Mesendoderm (in vitro differentiated cells): Measurements from ENCODE around the gene TRAIP.
"Not testable (repeated sequence)": the region's sequence is repeated elsewhere in the genome, so short reads cannot be mapped to it uniquely, and the experiment has no call there.

Experiments used
- DNase-seq: peaks from one replicate; pipeline ENCODE4 v3.0.0; 2013
- H2AK5ac ChIP-seq: 2 replicates; pipeline ENCODE4 v1.6.1; 2013; ENCODE audit warnings: low read length, inconsistent platforms
- H2BK120ac ChIP-seq: 2 replicates; pipeline ENCODE4 v1.6.1; 2013; ENCODE audit warnings: low read depth, mild to moderate bottlenecking, low read length, moderate library complexity, mixed read lengths
- H2BK15ac ChIP-seq: replicated peaks from 2 replicates; pipeline ENCODE4 v1.6.1; 2013; ENCODE audit warnings: low read depth, mild to moderate bottlenecking, moderate library complexity
- H2BK5ac ChIP-seq: 2 replicates; pipeline ENCODE4 v1.6.1; 2013; ENCODE audit warnings: low read length, inconsistent platforms
- H3K18ac ChIP-seq: 2 replicates; pipeline ENCODE4 v1.6.1; 2013; ENCODE audit warnings: mild to moderate bottlenecking, low read length, mixed read lengths
- H3K23ac ChIP-seq: one replicate; pipeline ENCODE4 v1.6.1; 2013; ENCODE audit warnings: low read length
- H3K27ac ChIP-seq: 2 replicates; pipeline ENCODE4 v1.5.1; 2013; ENCODE audit warnings: low read depth, mild to moderate bottlenecking, inconsistent platforms, low read length, moderate library complexity
- H3K27me3 ChIP-seq: 2 replicates; pipeline ENCODE4 v1.6.1; 2013; ENCODE audit warnings: low read length, control low read depth, mild to moderate bottlenecking, inconsistent platforms; ENCODE audit not compliant: insufficient read depth, poor library complexity
- H3K36me3 ChIP-seq: 2 replicates; pipeline ENCODE4 v1.6.1; 2013; ENCODE audit warnings: low read length, inconsistent platforms; ENCODE audit not compliant: control insufficient read depth, insufficient read depth
- H3K4ac ChIP-seq: one replicate; pipeline ENCODE4 v1.6.1; 2013; ENCODE audit warnings: low read depth, mild to moderate bottlenecking, low read length, moderate library complexity
- H3K4me1 ChIP-seq: 2 replicates; pipeline ENCODE4 v1.6.1; 2013; ENCODE audit warnings: low read depth, low read length, inconsistent platforms; ENCODE audit not compliant: control insufficient read depth
- H3K4me2 ChIP-seq: 2 replicates; pipeline ENCODE4 v1.6.1; 2013; ENCODE audit warnings: low read length
- H3K4me3 ChIP-seq: 2 replicates; pipeline ENCODE4 v1.5.1; 2013; ENCODE audit warnings: mild to moderate bottlenecking, low read length
- H3K56ac ChIP-seq: one replicate; pipeline ENCODE4 v1.6.1; 2013; ENCODE audit warnings: low read length
- H3K79me1 ChIP-seq: 2 replicates; pipeline ENCODE4 v1.6.1; 2013; ENCODE audit warnings: low read length, inconsistent platforms
- H3K79me2 ChIP-seq: 2 replicates; pipeline ENCODE4 v1.6.1; 2013; ENCODE audit warnings: mild to moderate bottlenecking, low read length; ENCODE audit not compliant: control insufficient read depth, insufficient read depth
- H3K9ac ChIP-seq: 2 replicates; pipeline ENCODE4 v1.6.1; 2013; ENCODE audit warnings: low read length, inconsistent platforms
- H4K5ac ChIP-seq: one replicate; pipeline ENCODE4 v1.6.1; 2013; ENCODE audit warnings: low read length
- H4K8ac ChIP-seq: one replicate; pipeline ENCODE4 v1.6.1; 2013; ENCODE audit warnings: low read depth, mild to moderate bottlenecking, control low read depth, low read length, moderate library complexity
- WGBS: extraction: QIAGEN DNeasy Blood & Tissue Kit; methylation state at CpG from one replicate; pipeline ENCODE4 v1.1.7; 2013; ENCODE audit warnings: low lambda C conversion rate, missing lambda C conversion rate; ENCODE audit not compliant: insufficient coverage; ENCODE audit errors: extremely low coverage; 5-methylcytosine and 5-hydroxymethylcytosine counted together

The TRAIP gene

GRCh38 chr3:49786357-49787181 is 69.8 kb downstream of the TRAIP start, which contains the start of gene IP6K1:
Gene IP6K1 (minus strand): TSS chr3:49786542. CDS start chr3:49748040, 38,502 bp downstream.
- Histone ChIP-seq H2BK5ac (no peak within 1 kb of the TSS), H3K27me3 (no peaks in the 10 kb centered on the region), H3K27ac (peak within 1 kb of the TSS; percentile 53), H3K23ac (no peak within 1 kb of the TSS), H3K4me1 (no peaks in the 10 kb centered on the region), H4K8ac (peak within 1 kb of the TSS; percentile 31), H2BK15ac (no peak within 1 kb of the TSS), H3K18ac (peak within 1 kb of the TSS; percentile 77), H3K9ac (peak within 1 kb of the TSS; percentile 90), H2AK5ac (no peak within 1 kb of the TSS), H2BK120ac (no peak within 1 kb of the TSS), H3K4me3 (peak within 1 kb of the TSS; percentile 86), H4K5ac (peak within 1 kb of the TSS; percentile 7), H3K4me2 (peak within 1 kb of the TSS; percentile 89), H3K4ac (peak within 1 kb of the TSS; percentile 44), H3K79me2 (peaks cover 13% of the 10 kb centered on the region), H3K36me3 (peaks cover under 1% of the 10 kb centered on the region), H3K79me1 (peaks cover 4% of the 10 kb centered on the region), H3K56ac (peak within 1 kb of the TSS; percentile 90)
- WGBS = no CpG with 5 or more reads among the region's 55 CpGs
- peak; percentile 100 for DNase-seq

GRCh38 chr3:49785565-49786356 is 70.6 kb downstream of the TRAIP start:
- peak overlapping the region; percentile 86 for H3K4me3 ChIP-seq
- H2BK120ac ChIP-seq = no peak overlapping the region
- no peaks in the 10 kb centered on the region for H3K27me3 ChIP-seq
- H2BK15ac ChIP-seq = no peak overlapping the region
- no peaks in the 10 kb centered on the region for H3K4me1 ChIP-seq
- DNase-seq = peak; percentile 57
- H3K27ac ChIP-seq = peak overlapping the region; percentile 53
- WGBS = no CpG with 5 or more reads among the region's 50 CpGs
- peak overlapping the region; percentile 90 for H3K9ac ChIP-seq
- peak overlapping the region; percentile 31 for H4K8ac ChIP-seq
- H3K79me2 ChIP-seq = peaks cover 16% of the 10 kb centered on the region
- no peak overlapping the region for H3K4ac ChIP-seq
- peak overlapping the region; percentile 90 for H3K56ac ChIP-seq
- H3K4me2 ChIP-seq = peak overlapping the region; percentile 89
- no peak overlapping the region for H2AK5ac ChIP-seq
- no peak overlapping the region for H2BK5ac ChIP-seq
- no peak overlapping the region for H3K23ac ChIP-seq
- no peak overlapping the region for H4K5ac ChIP-seq
- H3K36me3 ChIP-seq = peaks cover 3% of the 10 kb centered on the region
- H3K18ac ChIP-seq = peak overlapping the region; percentile 77
- peaks cover 7% of the 10 kb centered on the region for H3K79me1 ChIP-seq

- not testable (repeated sequence) for H2AK5ac ChIP-seq, H3K4me1 ChIP-seq, H2BK120ac ChIP-seq, H3K4me3 ChIP-seq, H3K23ac ChIP-seq, H4K8ac ChIP-seq, H4K5ac ChIP-seq, H3K4me2 ChIP-seq, DNase-seq, H2BK5ac ChIP-seq, H3K27me3 ChIP-seq, H3K27ac ChIP-seq, H3K9ac ChIP-seq, H2BK15ac ChIP-seq, H3K18ac ChIP-seq, H3K56ac ChIP-seq, H3K4ac ChIP-seq, H3K36me3 ChIP-seq
- H3K79me2 ChIP-seq = peaks cover 33% of the 10 kb centered on the region
- WGBS = no CpG with 5 or more reads among the region's 9 CpGs
- H3K79me1 ChIP-seq = peaks cover 14% of the 10 kb centered on the region
Measured at GRCh38 chr3:49782277-49782676, 74.1 kb downstream of the TRAIP start.

DNA sequence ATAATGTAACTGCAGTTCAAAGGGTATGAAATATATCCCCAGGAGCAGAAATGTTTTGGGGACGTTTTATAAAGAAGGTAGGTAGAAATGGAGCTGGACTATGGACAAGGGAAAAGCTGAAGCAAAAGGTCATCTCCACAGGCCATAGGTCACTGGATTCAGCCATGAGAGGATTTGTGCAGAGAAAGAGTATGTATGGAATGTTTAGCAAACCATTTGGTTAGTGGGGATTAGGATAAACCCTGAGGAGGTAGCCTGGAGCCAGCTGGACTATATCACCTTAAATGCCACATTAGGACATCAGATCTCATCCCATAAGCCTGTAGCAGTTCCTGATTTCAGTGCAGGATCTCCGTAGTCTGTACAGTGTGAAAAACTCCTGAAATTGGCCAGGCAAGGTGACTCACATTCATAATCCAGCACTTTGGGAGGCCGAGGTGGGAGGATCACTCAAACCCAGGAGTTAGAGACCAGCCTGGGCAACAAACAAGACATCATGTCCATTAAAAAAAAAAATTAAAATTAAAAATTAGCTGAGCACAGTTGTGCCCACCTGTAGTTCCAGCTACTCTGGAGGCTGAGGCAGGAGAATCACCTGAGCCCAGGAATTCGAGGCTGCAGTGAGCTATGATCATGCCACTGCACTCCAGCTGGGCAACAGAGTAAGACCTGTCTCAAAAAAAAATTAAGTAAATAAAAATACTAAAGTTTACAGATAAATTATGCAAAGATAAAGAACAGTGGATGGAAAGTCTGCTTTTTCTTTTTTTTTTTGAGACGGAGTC is 74.8 kb downstream of the TRAIP start:
- Histone ChIP-seq H4K8ac (no peak overlapping the region), H3K4ac (no peak overlapping the region), H3K27ac (no peak overlapping the region), H3K36me3 (peaks cover 3% of the 10 kb centered on the region), H4K5ac (no peak overlapping the region), H3K23ac (no peak overlapping the region), H3K9ac (no peak overlapping the region), H2BK5ac (no peak overlapping the region), H3K56ac (no peak overlapping the region), H3K4me2 (no peak overlapping the region), H3K4me3 (no peak overlapping the region), H3K4me1 (no peaks in the 10 kb centered on the region), H3K79me1 (peaks cover 14% of the 10 kb centered on the region), H2BK120ac (no peak overlapping the region), H3K27me3 (no peaks in the 10 kb centered on the region), H3K79me2 (peaks cover 35% of the 10 kb centered on the region), H2AK5ac (no peak overlapping the region), H3K18ac (no peak overlapping the region), H2BK15ac (no peak overlapping the region)
- no peak for DNase-seq
- WGBS = no CpG with 5 or more reads among the region's 5 CpGs

- not testable (repeated sequence) for H3K18ac ChIP-seq, H3K23ac ChIP-seq, H2BK120ac ChIP-seq, H3K27ac ChIP-seq, H4K8ac ChIP-seq, H2BK5ac ChIP-seq, H2AK5ac ChIP-seq, H3K9ac ChIP-seq, DNase-seq, H3K27me3 ChIP-seq, H3K56ac ChIP-seq, H3K4me1 ChIP-seq, H3K4me3 ChIP-seq, H3K4ac ChIP-seq, H3K36me3 ChIP-seq, H4K5ac ChIP-seq, H3K4me2 ChIP-seq, H2BK15ac ChIP-seq
- H3K79me2 ChIP-seq = peaks cover 35% of the 10 kb centered on the region
- no CpG with 5 or more reads among the region's 9 CpGs for WGBS
- peaks cover 14% of the 10 kb centered on the region for H3K79me1 ChIP-seq
Measured at GRCh38 chr3:49780975-49781365, 75.4 kb downstream of the TRAIP start.
